Limb (tissue), 2 donors: Measurements from ENCODE around the gene EHMT1.
"Not testable (repeated sequence)": the region's sequence is repeated elsewhere in the genome, so short reads cannot be mapped to it uniquely, and the experiment has no call there.

Experiments
- DNase-seq, 2 donors: peaks; one replicate each; pipeline ENCODE4 v3.0.0-alpha.2; 2016; ENCODE audit errors: extremely low spot score in 2 of 2

The EHMT1 gene

DNA sequence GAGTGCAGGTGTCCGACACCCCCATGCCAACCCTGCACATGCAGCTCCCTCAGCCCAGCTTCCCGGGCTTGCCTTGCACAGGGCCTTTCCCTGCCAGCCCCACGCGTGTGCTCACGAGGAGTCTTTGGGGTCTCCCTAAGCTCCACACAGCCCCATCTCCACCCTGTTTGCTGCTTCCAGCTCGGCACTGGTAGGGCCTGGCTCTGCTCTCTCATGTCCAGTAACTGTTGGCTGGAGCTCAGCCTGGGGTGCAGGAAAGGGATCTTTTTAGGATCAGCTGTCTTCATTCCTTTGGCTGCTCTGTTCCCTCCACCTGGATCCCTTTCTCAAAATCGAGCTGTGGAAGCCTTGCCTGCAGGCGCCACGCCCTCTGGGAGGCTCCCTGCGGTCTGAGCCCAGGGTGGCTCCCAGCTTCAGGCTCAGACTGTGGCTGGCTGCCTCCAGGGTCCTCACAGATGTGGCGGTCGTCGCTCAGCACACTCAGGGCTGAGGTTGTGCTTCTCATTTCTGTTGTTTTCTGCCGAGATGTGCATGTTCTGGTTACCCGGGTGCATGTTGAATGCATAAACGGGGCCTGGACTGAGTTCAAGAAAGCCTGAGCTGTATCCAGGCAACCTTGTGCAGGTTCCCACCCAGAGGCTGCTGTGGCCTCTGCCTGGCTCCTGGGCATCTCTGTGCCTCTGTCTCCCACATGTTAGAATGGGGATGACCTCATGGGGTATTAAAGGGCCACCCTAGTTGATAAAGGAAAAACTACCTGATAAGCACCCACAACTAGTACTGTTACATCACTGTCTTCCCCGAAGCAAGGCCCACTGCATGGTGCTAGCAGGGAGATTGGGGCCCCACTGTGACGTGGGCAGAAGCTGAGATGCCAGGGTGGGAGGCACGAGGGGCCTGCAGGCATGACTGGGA is 263.0 kb downstream of the EHMT1 start:
- no peak for DNase-seq

DNA sequence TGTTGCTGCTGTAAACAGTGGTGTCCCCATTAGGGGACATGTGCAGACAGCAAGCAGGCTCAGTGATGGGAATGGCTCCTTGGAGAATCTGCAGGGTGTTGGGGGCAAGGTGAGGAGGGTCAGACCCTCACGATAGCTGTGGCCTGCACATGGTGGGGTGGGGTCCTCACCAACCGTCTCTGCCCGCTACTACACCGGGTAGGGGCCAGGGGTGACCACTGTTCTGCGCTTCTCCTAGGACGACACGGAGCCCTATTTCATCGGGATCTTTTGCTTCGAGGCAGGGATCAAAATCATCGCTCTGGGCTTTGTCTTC is 263.7 kb downstream of the EHMT1 start:
- DNase-seq: no peak

DNA sequence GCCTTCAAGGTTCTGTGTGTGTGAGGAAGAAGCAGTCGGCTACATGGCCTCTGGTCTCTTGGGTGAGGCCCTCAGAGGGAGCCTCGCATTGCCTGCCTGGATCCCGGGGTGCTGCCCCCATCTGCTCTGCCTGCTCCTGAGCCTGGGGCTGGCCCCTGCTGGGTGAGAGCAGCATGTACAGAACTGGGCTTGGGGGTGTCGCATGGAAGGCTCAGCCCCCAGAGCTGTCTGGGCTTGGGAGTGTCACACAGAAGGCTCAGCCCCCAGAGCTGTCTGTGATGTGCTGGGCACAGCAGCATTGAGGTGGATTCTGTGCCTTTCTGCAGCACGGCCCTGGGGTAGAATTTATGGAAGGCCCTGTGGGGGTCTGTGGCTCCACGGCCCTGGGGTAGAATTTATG is 265.2 kb downstream of the EHMT1 start:
- not testable (repeated sequence) for DNase-seq

DNA sequence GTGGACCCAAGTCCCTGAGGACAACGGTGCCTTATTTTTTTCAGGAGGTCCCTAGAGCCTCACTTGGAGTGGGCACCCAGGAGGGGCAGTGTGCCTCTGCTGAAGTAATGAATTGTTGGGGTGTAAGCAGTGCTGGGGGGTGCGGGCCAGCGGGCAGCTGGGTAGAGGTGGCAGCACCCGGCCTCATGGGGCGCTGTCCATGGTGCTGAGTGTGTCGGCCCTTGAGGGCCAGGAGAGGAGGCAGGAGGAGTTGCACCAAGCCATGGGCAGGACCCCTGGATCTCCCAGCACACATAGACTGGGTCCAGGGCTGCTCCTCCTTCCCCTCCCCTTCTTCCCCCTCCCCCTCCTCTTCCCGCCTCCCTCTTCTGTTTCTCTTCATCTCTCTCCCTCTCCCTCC is 265.7 kb downstream of the EHMT1 start:
- not testable (repeated sequence) for DNase-seq

DNA sequence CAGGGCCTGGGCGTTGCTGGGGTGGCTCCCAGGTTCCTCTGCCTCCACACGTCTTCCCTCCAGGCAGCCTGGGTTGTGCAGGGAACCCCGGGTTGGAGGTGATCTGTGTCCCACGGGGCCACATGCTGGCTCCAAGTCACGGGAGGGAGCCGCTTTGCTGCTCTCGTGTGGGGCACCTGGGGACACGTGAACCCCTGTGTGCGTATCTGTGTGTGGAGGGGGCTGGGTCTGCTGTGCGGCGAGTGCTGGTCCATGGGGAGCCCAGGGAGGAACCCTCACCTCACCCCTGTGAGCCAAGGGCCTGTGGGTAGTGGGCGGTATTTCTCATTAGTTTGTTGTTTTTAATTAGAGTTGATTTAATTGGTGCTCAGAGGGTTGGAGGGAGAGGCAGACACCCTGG is 266.3 kb downstream of the EHMT1 start:
- not testable (repeated sequence) for DNase-seq
